DND-41 (cell line): ENCODE measurements around the gene SLC17A7.

Source experiments
- CTCF ChIP-seq: IDR thresholded peaks from 2 replicates; pipeline ENCODE4 v1.5.1; 2012; ENCODE audit warnings: borderline replicate concordance, low read length, moderate library complexity, mild to moderate bottlenecking; ENCODE audit not compliant: poor library complexity, severe bottlenecking; ENCODE audit errors: extremely low read depth
- EZH2 ChIP-seq: IDR thresholded peaks from 3 replicates; pipeline ENCODE4 v1.6.1; 2012; ENCODE audit warnings: borderline replicate concordance, low read depth, mild to moderate bottlenecking, moderate library complexity, low read length, inconsistent platforms; ENCODE audit not compliant: severe bottlenecking

- TF ChIP-seq EZH2 (no peak), CTCF (no peak)
Observed at GRCh38 chr19:49414256-49414655, 27.1 kb downstream of the SLC17A7 start.
